ENCODE measurements around the gene MED27. TPM values are rescaled to one million over a fixed set of nuclear protein-coding genes. Genes with fewer than 3 reads are reported as not detected.

The MED27 gene
- total RNA-seq, 1 experiment from 2014 or later: 24.4 TPM

DNA sequence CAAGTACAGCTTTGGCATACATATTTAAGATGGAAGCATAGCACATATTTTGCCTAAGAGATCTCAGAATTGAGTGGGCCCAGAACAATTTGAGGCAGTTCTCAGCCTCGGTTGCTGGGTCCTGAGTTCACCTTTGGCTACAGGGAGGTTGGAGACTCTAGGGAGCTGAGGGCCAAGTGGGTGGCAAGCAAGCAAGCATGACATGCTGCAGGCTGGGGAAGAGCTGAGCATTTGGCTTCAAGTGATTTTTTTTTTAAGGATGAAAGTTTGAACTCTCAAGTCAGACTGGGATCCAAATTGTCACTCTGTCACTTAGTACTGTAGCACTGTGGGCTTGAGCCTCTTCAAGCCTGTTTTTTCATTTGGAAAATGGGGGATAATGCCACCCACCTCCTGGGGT, 160.5 kb downstream of the MED27 start:
- TF ChIP-seq POLR2AphosphoS5 (IDR thresholded peaks at IDR 0.05; ENCODE audit: low read depth, low read length): no peak
- TF ChIP-seq, protein P1, sequence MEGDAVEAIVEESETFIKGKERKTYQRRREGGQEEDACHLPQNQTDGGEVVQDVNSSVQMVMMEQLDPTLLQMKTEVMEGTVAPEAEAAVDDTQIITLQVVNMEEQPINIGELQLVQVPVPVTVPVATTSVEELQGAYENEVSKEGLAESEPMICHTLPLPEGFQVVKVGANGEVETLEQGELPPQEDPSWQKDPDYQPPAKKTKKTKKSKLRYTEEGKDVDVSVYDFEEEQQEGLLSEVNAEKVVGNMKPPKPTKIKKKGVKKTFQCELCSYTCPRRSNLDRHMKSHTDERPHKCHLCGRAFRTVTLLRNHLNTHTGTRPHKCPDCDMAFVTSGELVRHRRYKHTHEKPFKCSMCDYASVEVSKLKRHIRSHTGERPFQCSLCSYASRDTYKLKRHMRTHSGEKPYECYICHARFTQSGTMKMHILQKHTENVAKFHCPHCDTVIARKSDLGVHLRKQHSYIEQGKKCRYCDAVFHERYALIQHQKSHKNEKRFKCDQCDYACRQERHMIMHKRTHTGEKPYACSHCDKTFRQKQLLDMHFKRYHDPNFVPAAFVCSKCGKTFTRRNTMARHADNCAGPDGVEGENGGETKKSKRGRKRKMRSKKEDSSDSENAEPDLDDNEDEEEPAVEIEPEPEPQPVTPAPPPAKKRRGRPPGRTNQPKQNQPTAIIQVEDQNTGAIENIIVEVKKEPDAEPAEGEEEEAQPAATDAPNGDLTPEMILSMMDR (IDR thresholded peaks at IDR 0.05): no peak
- H3K9me3 ChIP-seq (ENCODE audit: control insufficient read depth, insufficient read depth, low read depth, low read length): no peaks in the 10 kb centered on the region
- in situ Hi-C loops (cut with HindIII; ENCODE audit: low pct_unique_long_range_greater_than_20kb, low sequenced_read_pairs): no loop called here
- no peak overlapping the region for H3K27ac ChIP-seq (ENCODE audit: low read length)
- POLR2A ChIA-PET: no interaction called here
- CTCF ChIA-PET: no interaction called here
- ATAC-seq (no peak), DNase-seq (ENCODE audit: low read depth, low spot score) (no peak)
- no peaks in the 10 kb centered on the region for H3K36me3 ChIP-seq (ENCODE audit: control insufficient read depth, insufficient read depth, low read length)
- H3K4me1 ChIP-seq (ENCODE audit: control insufficient read depth, insufficient read depth, low read length): no peaks in the 10 kb centered on the region
- no TSS peak for BruUV-seq (replicated peaks)
- intact Hi-C loops (cut with micrococcal nuclease; ENCODE audit: unreplicated experiment): no loop called here
- H3K4me3 ChIP-seq (ENCODE audit: low read depth in 2 of 2, low read length in 2 of 2): no peak overlapping the region
- H3K27me3 ChIP-seq (ENCODE audit: control insufficient read depth, insufficient read depth, low read length): no peaks in the 10 kb centered on the region

DNA sequence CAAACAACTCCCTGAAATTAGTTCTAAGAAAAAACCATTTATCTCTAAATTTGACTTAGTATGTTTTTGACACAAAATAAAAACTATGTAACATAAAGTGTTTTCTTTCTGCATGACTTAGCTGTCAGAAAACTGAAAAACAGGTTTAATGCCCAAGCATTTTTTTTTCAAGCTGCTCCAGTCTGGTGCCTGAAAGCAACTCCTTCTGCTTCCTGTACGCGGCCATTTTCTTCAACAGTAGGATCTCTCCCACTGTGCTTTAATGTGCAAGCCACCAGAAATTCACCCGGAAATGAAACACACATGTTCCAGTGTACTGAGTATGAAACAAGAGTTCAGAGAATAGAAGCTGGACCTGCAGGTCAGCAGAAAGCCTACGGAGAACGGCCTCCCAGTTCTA, 161.2 kb downstream of the MED27 start:
- ATAC-seq (no peak), DNase-seq (ENCODE audit: low read depth, low spot score) (no peak)
- Histone ChIP-seq H3K27ac (ENCODE audit: low read length) (no peak overlapping the region), H3K27me3 (ENCODE audit: control insufficient read depth, insufficient read depth, low read length) (no peaks in the 10 kb centered on the region), H3K36me3 (ENCODE audit: control insufficient read depth, insufficient read depth, low read length) (no peaks in the 10 kb centered on the region), H3K9me3 (ENCODE audit: control insufficient read depth, insufficient read depth, low read depth, low read length) (no peaks in the 10 kb centered on the region), H3K4me3 (ENCODE audit: low read depth in 2 of 2, low read length in 2 of 2) (no peak overlapping the region), H3K4me1 (ENCODE audit: control insufficient read depth, insufficient read depth, low read length) (no peaks in the 10 kb centered on the region)
- BruUV-seq (replicated peaks): no TSS peak
- CTCF ChIA-PET: no interaction called here
- POLR2A ChIA-PET: no interaction called here
- TF ChIP-seq, protein P1 (IDR thresholded peaks at IDR 0.05): no peak
- no peak for TF ChIP-seq TCF7L2 (IDR thresholded peaks at IDR 0.05; ENCODE audit: low read depth, low read length)
- TF ChIP-seq POLR2AphosphoS5 (IDR thresholded peaks at IDR 0.05; ENCODE audit: low read depth, low read length): no peak
- TF ChIP-seq SIN3A (IDR thresholded peaks at IDR 0.05; ENCODE audit: borderline replicate concordance, insufficient read depth, low read depth, low read length): no peak
- TF ChIP-seq, protein P2, sequence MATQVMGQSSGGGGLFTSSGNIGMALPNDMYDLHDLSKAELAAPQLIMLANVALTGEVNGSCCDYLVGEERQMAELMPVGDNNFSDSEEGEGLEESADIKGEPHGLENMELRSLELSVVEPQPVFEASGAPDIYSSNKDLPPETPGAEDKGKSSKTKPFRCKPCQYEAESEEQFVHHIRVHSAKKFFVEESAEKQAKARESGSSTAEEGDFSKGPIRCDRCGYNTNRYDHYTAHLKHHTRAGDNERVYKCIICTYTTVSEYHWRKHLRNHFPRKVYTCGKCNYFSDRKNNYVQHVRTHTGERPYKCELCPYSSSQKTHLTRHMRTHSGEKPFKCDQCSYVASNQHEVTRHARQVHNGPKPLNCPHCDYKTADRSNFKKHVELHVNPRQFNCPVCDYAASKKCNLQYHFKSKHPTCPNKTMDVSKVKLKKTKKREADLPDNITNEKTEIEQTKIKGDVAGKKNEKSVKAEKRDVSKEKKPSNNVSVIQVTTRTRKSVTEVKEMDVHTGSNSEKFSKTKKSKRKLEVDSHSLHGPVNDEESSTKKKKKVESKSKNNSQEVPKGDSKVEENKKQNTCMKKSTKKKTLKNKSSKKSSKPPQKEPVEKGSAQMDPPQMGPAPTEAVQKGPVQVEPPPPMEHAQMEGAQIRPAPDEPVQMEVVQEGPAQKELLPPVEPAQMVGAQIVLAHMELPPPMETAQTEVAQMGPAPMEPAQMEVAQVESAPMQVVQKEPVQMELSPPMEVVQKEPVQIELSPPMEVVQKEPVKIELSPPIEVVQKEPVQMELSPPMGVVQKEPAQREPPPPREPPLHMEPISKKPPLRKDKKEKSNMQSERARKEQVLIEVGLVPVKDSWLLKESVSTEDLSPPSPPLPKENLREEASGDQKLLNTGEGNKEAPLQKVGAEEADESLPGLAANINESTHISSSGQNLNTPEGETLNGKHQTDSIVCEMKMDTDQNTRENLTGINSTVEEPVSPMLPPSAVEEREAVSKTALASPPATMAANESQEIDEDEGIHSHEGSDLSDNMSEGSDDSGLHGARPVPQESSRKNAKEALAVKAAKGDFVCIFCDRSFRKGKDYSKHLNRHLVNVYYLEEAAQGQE (IDR thresholded peaks at IDR 0.05; ENCODE audit: insufficient read depth in 1 of 2, low read depth in 2 of 2, low read length in 1 of 2): no peak
- in situ Hi-C loops (cut with HindIII; ENCODE audit: low pct_unique_long_range_greater_than_20kb, low sequenced_read_pairs) (no loop called here), intact Hi-C loops (cut with micrococcal nuclease; ENCODE audit: unreplicated experiment) (no loop called here)

DNA sequence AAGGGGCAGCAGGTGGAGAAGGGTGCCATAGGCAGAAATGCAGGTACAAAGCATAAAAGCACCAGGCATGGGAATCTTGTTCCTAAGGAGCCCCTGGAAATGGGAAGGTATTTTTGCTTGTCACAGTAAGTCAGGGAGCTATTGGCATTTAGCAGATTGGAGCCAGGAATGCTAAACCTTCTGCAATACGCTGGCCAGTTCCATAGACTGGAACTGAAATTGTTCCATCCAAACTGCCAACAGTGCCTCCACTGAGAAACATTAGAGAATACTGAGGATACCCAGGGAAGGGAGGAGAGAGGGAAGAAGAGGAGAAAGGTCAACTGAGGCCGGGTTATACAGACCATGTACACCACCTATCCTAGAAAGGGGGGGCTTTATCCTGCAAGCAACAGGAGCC, 162.7 kb downstream of the MED27 start:
- DNase-seq (ENCODE audit: low read depth, low spot score) (no peak), ATAC-seq (no peak)
- no TSS peak for BruUV-seq (replicated peaks)
- Histone ChIP-seq H3K36me3 (ENCODE audit: control insufficient read depth, insufficient read depth, low read length) (no peaks in the 10 kb centered on the region), H3K27ac (ENCODE audit: low read length) (no peak overlapping the region), H3K9me3 (ENCODE audit: control insufficient read depth, insufficient read depth, low read depth, low read length) (no peaks in the 10 kb centered on the region), H3K4me1 (ENCODE audit: control insufficient read depth, insufficient read depth, low read length) (no peaks in the 10 kb centered on the region), H3K27me3 (ENCODE audit: control insufficient read depth, insufficient read depth, low read length) (no peaks in the 10 kb centered on the region), H3K4me3 (ENCODE audit: low read depth in 2 of 2, low read length in 2 of 2) (no peak overlapping the region)
- POLR2A ChIA-PET: no interaction called here
- in situ Hi-C loops (cut with HindIII; ENCODE audit: low pct_unique_long_range_greater_than_20kb, low sequenced_read_pairs) (no loop called here), intact Hi-C loops (cut with micrococcal nuclease; ENCODE audit: unreplicated experiment) (no loop called here)
- no peak for TF ChIP-seq POLR2AphosphoS5 (IDR thresholded peaks at IDR 0.05; ENCODE audit: low read depth, low read length)
- TF ChIP-seq, protein P2 (IDR thresholded peaks at IDR 0.05; ENCODE audit: insufficient read depth in 1 of 2, low read depth in 2 of 2, low read length in 1 of 2): no peak
- TF ChIP-seq, protein P1 (IDR thresholded peaks at IDR 0.05): no peak
- TF ChIP-seq TCF7L2 (IDR thresholded peaks at IDR 0.05; ENCODE audit: low read depth, low read length): no peak
- TF ChIP-seq SIN3A (IDR thresholded peaks at IDR 0.05; ENCODE audit: borderline replicate concordance, insufficient read depth, low read depth, low read length): no peak
- CTCF ChIA-PET: no interaction called here

Measured in Panc1 (cell line).